Cortex of kidney (tissue), 1 donor: ENCODE data around the gene SERINC5.
"Not testable (repeated sequence)": the region's sequence is repeated elsewhere in the genome, so short reads cannot be mapped to it uniquely, and the experiment has no call there.

Experiments used
- DNase-seq: peaks from one replicate; lab custom pipeline; 2025; lab: John Stamatoyannopoulos, UW

The SERINC5 gene

GRCh38 chr5:80097451-80097850 lies 158.4 kb downstream of the SERINC5 start:
- no peak for DNase-seq

GRCh38 chr5:80094236-80094738 lies 161.6 kb downstream of the SERINC5 start:
- DNase-seq = no peak

DNA sequence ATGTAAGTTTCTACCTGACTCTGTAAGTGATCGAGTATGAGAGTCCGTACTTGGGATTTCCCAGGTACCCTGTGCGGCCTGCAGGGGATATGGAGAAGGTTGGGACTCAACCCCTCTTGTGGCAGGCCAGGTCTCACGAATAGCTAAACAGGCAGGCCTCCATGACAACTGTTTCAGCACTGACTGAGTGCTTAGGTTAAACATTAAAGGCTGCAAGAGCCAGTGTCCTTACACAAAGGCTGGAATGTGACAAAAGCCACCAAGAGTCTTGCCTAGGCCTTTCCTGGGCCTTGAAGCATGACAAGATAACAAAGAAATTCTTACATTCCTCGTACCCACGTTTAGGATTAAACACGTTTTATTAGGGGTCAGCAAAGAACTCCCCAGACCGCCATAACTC lies 162.1 kb downstream of the SERINC5 start:
- no peak for DNase-seq

- DNase-seq = no peak
Observed at GRCh38 chr5:80092486-80093107, 163.3 kb downstream of the SERINC5 start.

GRCh38 chr5:80091792-80092192 lies 164.1 kb downstream of the SERINC5 start:
- not testable (repeated sequence) for DNase-seq

- DNase-seq = no peak
Observed at GRCh38 chr5:80090884-80091166, 165.0 kb downstream of the SERINC5 start.

DNA sequence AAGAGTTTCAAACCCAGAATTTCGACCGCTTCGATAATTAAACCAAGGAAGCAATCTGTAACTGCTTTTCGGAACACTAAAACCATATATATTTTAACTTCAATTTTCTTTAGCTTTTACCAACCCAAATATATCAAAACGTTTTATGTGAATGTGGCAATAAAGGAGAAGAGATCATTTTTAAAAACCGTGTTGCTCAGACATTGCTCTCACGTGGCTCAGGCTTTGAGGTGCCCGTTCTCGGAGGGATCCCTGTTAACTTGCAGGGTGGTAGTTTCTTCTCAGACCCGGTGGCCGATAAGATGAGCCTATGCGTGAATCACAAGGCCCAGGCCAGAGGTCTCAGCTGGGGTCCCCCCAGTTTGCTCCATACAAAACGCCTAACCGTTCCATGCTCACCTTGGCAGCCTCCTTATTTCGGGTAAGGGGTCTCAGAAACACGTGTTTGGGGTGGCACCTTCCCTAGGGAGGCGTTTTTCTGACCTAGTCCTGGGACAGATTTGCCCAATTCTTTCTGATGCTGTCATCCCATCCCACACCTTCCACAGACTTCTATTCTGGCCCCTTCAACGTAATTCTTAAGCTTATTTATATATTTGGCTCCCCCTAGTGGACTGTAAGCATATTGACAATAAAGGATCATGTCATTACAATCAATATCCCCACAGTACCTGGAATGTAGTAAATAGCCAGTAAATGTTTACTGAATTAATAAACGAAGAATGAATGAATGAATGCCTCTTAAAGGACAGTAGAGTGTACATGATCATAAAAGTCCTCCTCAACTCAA lies 172.6 kb downstream of the SERINC5 start:
- DNase-seq = no peak

- DNase-seq = no peak
Observed at GRCh38 chr5:80082731-80083100, 173.1 kb downstream of the SERINC5 start.

GRCh38 chr5:80082281-80082680 lies 173.6 kb downstream of the SERINC5 start:
- DNase-seq = no peak

DNA sequence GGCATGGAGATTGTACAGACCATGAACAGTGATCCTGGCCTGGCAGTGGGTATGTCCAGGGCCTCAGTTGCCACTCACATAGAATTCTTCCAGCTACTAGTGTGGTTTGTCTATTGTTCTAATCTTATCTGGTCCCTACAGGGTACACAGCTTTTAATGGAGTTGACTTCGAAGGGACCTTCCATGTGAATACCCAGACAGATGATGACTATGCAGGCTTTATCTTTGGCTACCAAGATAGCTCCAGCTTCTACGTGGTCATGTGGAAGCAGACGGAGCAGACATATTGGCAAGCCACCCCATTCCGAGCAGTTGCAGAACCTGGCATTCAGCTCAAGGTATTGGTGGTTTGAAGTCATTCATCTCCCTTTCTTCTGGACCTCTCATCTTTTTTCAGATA lies 176.9 kb downstream of the SERINC5 start:
- no peak for DNase-seq

GRCh38 chr5:80077051-80077714 lies 178.7 kb downstream of the SERINC5 start:
- no peak for DNase-seq

- DNase-seq = no peak
Observed at GRCh38 chr5:80076131-80077050, 179.5 kb downstream of the SERINC5 start.

GRCh38 chr5:80072103-80073073 lies 183.5 kb downstream of the SERINC5 start:
- DNase-seq = no peak

GRCh38 chr5:80071510-80072021 lies 184.3 kb downstream of the SERINC5 start:
- DNase-seq = no peak

GRCh38 chr5:80070338-80071056 lies 185.4 kb downstream of the SERINC5 start:
- DNase-seq = no peak

- no peak for DNase-seq
Observed at GRCh38 chr5:80069918-80070318, 185.9 kb downstream of the SERINC5 start.

GRCh38 chr5:80069251-80069800 lies 186.5 kb downstream of the SERINC5 start:
- no peak for DNase-seq

DNA sequence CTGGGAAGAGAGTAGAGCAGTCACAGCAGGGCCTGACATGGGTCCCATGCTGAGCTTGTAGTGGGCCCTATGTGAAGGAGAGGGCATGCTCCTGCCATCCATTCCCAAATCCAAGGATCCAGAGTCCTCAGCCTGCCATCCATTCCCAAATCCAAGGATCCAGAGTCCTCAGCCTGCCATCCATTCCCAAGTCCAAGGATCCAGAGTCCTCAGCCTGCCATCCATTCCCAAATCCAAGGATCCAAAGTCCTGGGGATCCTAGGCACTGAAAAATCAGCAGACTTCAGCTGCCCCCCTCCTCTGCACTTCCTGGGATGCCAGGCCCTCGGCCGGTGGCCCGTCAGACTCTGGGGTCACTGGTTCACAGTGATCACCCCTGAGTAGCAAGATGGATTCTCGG lies 187.1 kb downstream of the SERINC5 start:
- no peak for DNase-seq

- no peak for DNase-seq
Observed at GRCh38 chr5:80068246-80068636, 187.6 kb downstream of the SERINC5 start.
